Measurements from ENCODE around the gene CRTAC1.

Gene CRTAC1

GRCh38 chr10:97981816-97982215 is 48.6 kb downstream of the CRTAC1 start:
- DNase-seq: no peak
- TF ChIP-seq, protein P1, sequence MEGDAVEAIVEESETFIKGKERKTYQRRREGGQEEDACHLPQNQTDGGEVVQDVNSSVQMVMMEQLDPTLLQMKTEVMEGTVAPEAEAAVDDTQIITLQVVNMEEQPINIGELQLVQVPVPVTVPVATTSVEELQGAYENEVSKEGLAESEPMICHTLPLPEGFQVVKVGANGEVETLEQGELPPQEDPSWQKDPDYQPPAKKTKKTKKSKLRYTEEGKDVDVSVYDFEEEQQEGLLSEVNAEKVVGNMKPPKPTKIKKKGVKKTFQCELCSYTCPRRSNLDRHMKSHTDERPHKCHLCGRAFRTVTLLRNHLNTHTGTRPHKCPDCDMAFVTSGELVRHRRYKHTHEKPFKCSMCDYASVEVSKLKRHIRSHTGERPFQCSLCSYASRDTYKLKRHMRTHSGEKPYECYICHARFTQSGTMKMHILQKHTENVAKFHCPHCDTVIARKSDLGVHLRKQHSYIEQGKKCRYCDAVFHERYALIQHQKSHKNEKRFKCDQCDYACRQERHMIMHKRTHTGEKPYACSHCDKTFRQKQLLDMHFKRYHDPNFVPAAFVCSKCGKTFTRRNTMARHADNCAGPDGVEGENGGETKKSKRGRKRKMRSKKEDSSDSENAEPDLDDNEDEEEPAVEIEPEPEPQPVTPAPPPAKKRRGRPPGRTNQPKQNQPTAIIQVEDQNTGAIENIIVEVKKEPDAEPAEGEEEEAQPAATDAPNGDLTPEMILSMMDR (IDR thresholded peaks at IDR 0.05; ENCODE audit: low read depth, low read length): no peak
- Histone ChIP-seq H3K27me3 (ENCODE audit: insufficient read depth, low read depth, severe bottlenecking) (no peaks in the 10 kb centered on the region), H3K27ac (no peak overlapping the region), H3K9me3 (ENCODE audit: severe bottlenecking) (no peaks in the 10 kb centered on the region), H3K36me3 (no peaks in the 10 kb centered on the region), H3K4me3 (ENCODE audit: low read depth, low read length) (no peak overlapping the region)

DNA sequence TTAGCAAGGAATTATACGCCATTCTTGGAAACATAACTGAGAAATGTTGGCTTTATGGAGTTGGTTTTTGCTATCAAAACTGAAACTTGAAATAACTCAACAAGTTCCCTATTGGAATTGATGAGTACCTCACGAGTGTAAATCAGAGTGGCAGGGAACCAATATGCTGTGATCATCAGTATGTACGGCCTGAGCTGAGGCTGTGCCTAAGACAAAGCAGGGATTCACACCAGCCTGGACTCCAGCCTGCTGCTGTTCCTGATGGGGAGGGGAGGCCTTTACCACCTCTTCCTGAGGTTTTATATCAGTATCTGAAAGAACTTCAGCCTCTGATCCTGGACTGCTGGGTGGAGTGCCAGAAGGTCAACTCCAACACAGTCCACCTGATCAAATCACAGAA is 52.7 kb downstream of the CRTAC1 start:
- Histone ChIP-seq H3K27ac (no peak overlapping the region), H3K36me3 (no peaks in the 10 kb centered on the region), H3K9me3 (ENCODE audit: severe bottlenecking) (no peaks in the 10 kb centered on the region), H3K27me3 (ENCODE audit: insufficient read depth, low read depth, severe bottlenecking) (no peaks in the 10 kb centered on the region), H3K4me3 (ENCODE audit: low read depth, low read length) (no peak overlapping the region)
- TF ChIP-seq, protein P1 (IDR thresholded peaks at IDR 0.05; ENCODE audit: low read depth, low read length): no peak
- DNase-seq: no peak

DNA sequence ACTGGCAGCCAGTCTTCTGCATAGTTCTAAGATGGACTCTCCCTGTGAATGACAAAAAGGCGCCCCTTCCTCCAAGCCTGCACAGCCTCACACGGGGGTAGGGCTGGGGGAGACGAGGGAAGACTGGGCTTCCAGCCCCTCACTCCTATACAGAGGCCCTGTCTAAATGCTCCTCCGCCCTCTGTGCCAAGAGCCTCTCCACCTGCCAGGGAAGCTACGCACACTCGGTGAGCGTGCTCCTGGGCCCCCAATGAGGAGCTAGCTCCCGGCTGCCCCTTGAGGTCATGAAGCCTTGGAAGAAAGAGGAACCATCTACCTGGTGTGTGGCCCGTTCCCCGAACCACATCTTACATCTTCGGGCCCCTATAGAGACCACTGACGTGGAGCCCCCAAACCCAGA is 54.8 kb downstream of the CRTAC1 start:
- H3K27me3 ChIP-seq (ENCODE audit: insufficient read depth, low read depth, severe bottlenecking): no peaks in the 10 kb centered on the region
- H3K9me3 ChIP-seq (ENCODE audit: severe bottlenecking): no peaks in the 10 kb centered on the region
- no peak overlapping the region for H3K4me3 ChIP-seq (ENCODE audit: low read depth, low read length)
- H3K36me3 ChIP-seq: no peaks in the 10 kb centered on the region
- H3K27ac ChIP-seq: no peak overlapping the region
- no peak for DNase-seq
- TF ChIP-seq, protein P1 (IDR thresholded peaks at IDR 0.05; ENCODE audit: low read depth, low read length): no peak

DNA sequence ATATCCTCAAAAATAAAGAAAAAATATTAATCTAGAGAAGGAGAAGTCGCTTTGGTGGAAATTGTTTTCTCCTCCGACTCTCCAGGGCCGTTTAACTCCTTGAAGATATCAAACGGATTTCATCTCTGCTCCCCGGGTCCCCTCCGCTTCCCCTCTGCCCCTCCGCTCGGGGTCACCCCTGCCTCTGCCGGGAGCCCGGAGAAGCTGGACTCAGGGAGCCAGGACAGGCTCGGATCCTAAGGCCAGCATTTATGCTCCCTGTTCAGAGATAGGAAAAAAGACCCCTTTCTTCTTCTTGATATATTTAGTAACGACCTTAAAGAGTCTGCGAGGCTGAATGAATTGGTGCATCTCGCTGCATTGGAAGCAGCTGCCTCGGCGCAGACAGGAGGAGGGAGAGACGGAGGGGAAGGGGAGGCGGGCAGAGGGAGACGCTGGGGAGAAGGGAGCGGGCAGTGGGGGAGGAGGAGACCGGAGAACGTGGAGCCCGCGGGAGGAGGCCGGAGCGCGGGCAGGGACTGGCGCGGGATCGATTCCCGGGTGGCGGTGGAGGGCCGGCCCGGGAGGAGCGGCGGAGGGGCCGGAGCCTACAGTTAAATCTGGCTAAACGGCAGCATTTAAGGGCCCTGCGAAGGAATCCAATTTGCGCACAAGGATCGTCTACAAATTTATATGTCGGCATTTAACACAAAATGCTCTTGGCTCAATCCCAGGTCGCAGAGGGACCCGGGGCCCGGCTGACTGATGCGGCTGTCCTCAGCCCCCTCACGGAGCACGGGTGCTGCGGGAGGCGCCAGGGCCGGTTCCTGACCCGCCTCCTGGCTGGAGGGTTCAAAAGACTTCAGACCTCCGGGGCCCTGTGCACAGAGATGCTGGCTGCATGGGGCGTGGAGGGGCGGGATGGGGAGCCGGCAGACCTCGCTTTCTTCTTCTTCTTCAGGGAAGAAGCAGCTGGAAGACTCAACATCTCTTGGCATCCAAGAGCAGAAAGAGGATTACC is 55.6 kb downstream of the CRTAC1 start:
- no peaks in the 10 kb centered on the region for H3K27me3 ChIP-seq (ENCODE audit: insufficient read depth, low read depth, severe bottlenecking)
- no peak overlapping the region for H3K4me3 ChIP-seq (ENCODE audit: low read depth, low read length)
- H3K36me3 ChIP-seq: no peaks in the 10 kb centered on the region
- H3K27ac ChIP-seq: no peak overlapping the region
- DNase-seq: no peak
- H3K9me3 ChIP-seq (ENCODE audit: severe bottlenecking): no peaks in the 10 kb centered on the region
- TF ChIP-seq, protein P1 (IDR thresholded peaks at IDR 0.05; ENCODE audit: low read depth, low read length): no peak

GRCh38 chr10:97974100-97974499 is 56.3 kb downstream of the CRTAC1 start:
- Histone ChIP-seq H3K9me3 (ENCODE audit: severe bottlenecking) (no peaks in the 10 kb centered on the region), H3K27ac (no peak overlapping the region), H3K4me3 (ENCODE audit: low read depth, low read length) (no peak overlapping the region), H3K27me3 (ENCODE audit: insufficient read depth, low read depth, severe bottlenecking) (no peaks in the 10 kb centered on the region), H3K36me3 (no peaks in the 10 kb centered on the region)
- TF ChIP-seq, protein P1 (IDR thresholded peaks at IDR 0.05; ENCODE audit: low read depth, low read length): no peak
- no peak for DNase-seq

All from WERI-Rb-1 (cell line).